Heart right ventricle (tissue), 16 donors: ENCODE results near the gene MYEOV. TPM values are rescaled to one million over a fixed set of nuclear protein-coding genes. Genes with fewer than 3 reads are reported as not detected.

Source experiments
- ATAC-seq, 8 donors: fragments of 200-7000 bp; cut with Tn5 transposase; one replicate each; pipeline ENCODE4 v1.9.1; 2020; ENCODE audit warnings: mild to moderate bottlenecking in 8 of 8, moderate library complexity in 8 of 8, moderate number of reproducible peaks in 1 of 8
- DNase-seq, 2 donors: peaks; one replicate each; pipeline ENCODE4 v3.0.0-alpha.2; 2020
- H3K27ac ChIP-seq, 10 donors: fragments of 200-600 bp; sonication (generic) in 2 of 10; one replicate each; pipeline versions ENCODE4 v1.5.0 to v1.8.0; 2020 to 2022; ENCODE audit warnings: mild to moderate bottlenecking in 3 of 10
- H3K27me3 ChIP-seq, 7 donors: fragments of 200-600 bp; one replicate each; pipeline ENCODE4 v1.8.0; 2021 to 2022; ENCODE audit warnings: mild to moderate bottlenecking in 2 of 7
- H3K36me3 ChIP-seq, 9 donors: fragments of 200-600 bp; sonication (generic) in 1 of 9; one replicate each; pipeline versions ENCODE4 v1.5.0 to v1.8.0; 2020 to 2022; ENCODE audit warnings: mild to moderate bottlenecking in 2 of 9
- H3K4me1 ChIP-seq, 9 donors: fragments of 200-600 bp; sonication (generic) in 1 of 9; one replicate each; pipeline versions ENCODE4 v1.5.0 to v1.8.0; 2020 to 2022; ENCODE audit warnings: mild to moderate bottlenecking in 4 of 9
- H3K4me3 ChIP-seq, 10 donors: fragments of 200-600 bp; sonication (generic) in 2 of 10; one replicate each; pipeline versions ENCODE4 v1.5.0 to v1.8.0; 2020 to 2022; ENCODE audit warnings: mild to moderate bottlenecking in 7 of 10, moderate library complexity in 2 of 10
- H3K9me3 ChIP-seq, 11 donors: fragments of 200-600 bp in 10 of 11; sonication (generic) in 2 of 11; one replicate each; pipeline versions ENCODE4 v1.5.0 to v1.8.0; 2013 to 2022; ENCODE audit warnings: mild to moderate bottlenecking in 2 of 11, control low read depth in 1 of 11, moderate library complexity in 1 of 11
- WGBS, 2 donors: extraction: QIAGEN DNeasy Blood & Tissue Kit; methylation state at CpG; one replicate each; pipeline ENCODE4 v1.1.7; 2013; ENCODE audit warnings: inconsistent platforms in 1 of 2; 5-methylcytosine and 5-hydroxymethylcytosine counted together
- intact Hi-C, 10 donors: fragments of 100-400 bp; cut with DNase I; formaldehyde crosslinking; loops; one replicate each; pipeline versions ENCODE4 v1.11.1 to v1.14.2; 2022
- polyA plus RNA-seq, 2 donors: library from polyadenylated mRNA; stranded (reverse); fragments of 200-250 nt; gene quantifications; one replicate each; pipeline ENCODE4 v1.2.3, GENCODE V29; 2013
- total RNA-seq, 10 donors: library from RNA; stranded (reverse); fragmentation: NEBNext Ultra II Directional in 3 of 10; extraction: Animal tissue kit (Norgen Biotek cat#: 25700) in 3 of 10; gene quantifications; one replicate each; pipeline versions ENCODE4 v1.2.1 to v1.2.4, GENCODE V29; 2021 to 2023
- TF ChIP-seq, protein P1 (sequence below), 9 donors: fragments of 200-600 bp; sonication (generic) in 2 of 9; IDR thresholded peaks; one replicate each; pipeline versions ENCODE4 v1.5.0 to v1.8.0; 2021 to 2022; ENCODE audit warnings: antibody characterized with exemption in 9 of 9, mild to moderate bottlenecking in 5 of 9, moderate library complexity in 1 of 9
- donor health status: Arrhythmogenic right ventricular cardiomyopathy.
- donor health status: ischemic (EF 13 %, LVEDD 7.1; RV severe dilation, severe dysfunction).
- donor health status: healthy with polysubstance abuse.
- donor health status: DM: no; HTN: yes; CAD: no.
- donor health status: DM: no; HTN: no; CAD: no.
- donor health status: ischemic (EF 25% LVEDD 6.9; RV normal size, moderate dysfunction).
- donor health status: ischemic (EF 25% LVEDD 5.7; RV mildly dilated, moderate dysfunction).
- donor health status: healthy.
- donor health status: DM: yes; HTN: yes; CAD: no.
- donor health status: Ischemic cardiomyopathy.
- donor health status: ischemic (EF 35%, LVEDD 5.7; RV mildly dilated, moderate dysfunction).
- donor health status: nonischemic (EF 11% LVEDD 7.7; RV severe dilation, severe dysfunction).
- donor health status: DM: yes; HTN: yes; CAD: no.
- donor health status: PGD.
- donor health status: ischemic (EF 29% LVEDD 5.4; RV normal size, mild dysfunction).
- donor health status: nonischemic (EF 23%, LVEDD 6.1; RV moderate dilation, normal function).

The MYEOV gene
- total and polyA plus RNA-seq, 12 donors, result 0.07 TPM; not detected in 11

DNA sequence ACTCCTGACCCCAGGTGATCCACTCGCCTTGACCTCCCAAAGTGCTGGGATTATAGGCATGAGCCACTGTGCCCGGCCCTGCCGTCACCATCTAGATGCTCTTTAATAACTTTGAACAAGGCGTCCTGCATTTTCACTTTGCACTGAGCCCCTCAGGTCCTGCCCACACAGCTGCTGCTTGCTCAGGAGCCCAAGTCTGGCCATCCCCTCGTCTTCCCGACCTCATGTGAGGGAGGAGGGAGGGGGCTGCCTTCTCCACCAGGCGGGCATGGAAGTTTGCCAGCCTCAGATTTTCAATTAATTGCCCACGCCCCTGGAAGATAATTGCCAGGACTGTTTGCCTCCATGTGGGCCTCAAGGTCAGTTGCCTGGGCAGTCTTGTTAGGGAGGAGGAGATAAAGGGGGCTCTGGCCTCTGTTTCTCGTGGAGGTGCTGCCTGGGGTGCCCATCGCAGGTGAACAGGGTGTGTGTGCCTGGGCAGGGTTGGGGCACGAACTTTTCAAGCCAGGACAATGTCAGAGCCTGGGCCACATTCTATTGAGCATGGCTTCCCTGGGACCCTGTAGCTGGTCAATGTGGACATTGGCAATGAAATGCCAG, 27.9 kb upstream of the MYEOV start:
- Histone ChIP-seq H3K9me3 (no peaks in the 10 kb centered on the region), H3K27me3 (no peaks in the 10 kb centered on the region), H3K27ac (no peak overlapping the region), H3K4me1 (peaks cover 5 to 46% (median 15%) of the 10 kb centered on the region in 9 donors), H3K36me3 (no peaks in the 10 kb centered on the region), H3K4me3 (no peak overlapping the region)
- WGBS, 2 donors, result 94 to 96% methylated on average over 11 of the region's 11 CpGs
- ATAC-seq (no peak), DNase-seq (no peak)
- TF ChIP-seq, protein P1, sequence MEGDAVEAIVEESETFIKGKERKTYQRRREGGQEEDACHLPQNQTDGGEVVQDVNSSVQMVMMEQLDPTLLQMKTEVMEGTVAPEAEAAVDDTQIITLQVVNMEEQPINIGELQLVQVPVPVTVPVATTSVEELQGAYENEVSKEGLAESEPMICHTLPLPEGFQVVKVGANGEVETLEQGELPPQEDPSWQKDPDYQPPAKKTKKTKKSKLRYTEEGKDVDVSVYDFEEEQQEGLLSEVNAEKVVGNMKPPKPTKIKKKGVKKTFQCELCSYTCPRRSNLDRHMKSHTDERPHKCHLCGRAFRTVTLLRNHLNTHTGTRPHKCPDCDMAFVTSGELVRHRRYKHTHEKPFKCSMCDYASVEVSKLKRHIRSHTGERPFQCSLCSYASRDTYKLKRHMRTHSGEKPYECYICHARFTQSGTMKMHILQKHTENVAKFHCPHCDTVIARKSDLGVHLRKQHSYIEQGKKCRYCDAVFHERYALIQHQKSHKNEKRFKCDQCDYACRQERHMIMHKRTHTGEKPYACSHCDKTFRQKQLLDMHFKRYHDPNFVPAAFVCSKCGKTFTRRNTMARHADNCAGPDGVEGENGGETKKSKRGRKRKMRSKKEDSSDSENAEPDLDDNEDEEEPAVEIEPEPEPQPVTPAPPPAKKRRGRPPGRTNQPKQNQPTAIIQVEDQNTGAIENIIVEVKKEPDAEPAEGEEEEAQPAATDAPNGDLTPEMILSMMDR (IDR thresholded peaks at IDR 0.05), result no peak
- intact Hi-C loops, result no loop called here

DNA sequence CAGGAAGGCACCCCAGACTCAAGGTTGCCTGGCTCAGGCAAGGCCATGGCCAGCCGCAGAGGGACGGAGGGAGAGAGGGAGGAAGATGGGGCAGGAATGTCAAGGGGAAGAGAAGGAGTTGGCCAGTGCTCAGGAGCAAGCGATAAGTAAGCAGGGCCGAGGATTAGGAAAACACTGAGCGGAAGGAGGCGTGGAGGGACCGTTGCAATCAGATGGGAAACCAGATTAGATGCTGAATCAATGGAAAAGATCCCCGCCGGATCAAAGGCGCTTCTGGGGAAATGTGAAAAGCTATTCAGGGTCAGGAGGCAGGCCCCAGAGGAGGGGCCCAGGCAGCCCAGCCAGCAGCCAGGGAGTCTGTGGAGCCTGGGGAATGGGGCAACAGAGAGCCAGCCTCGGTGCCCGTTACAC, 26.6 kb upstream of the MYEOV start:
- Histone ChIP-seq H3K9me3 (no peaks in the 10 kb centered on the region), H3K27me3 (no peaks in the 10 kb centered on the region), H3K27ac (peak overlapping the region in 2 of 10 donors; percentile 46 to 58), H3K36me3 (no peaks in the 10 kb centered on the region), H3K4me1 (peaks cover 5 to 46% (median 15%) of the 10 kb centered on the region in 9 donors), H3K4me3 (no peak overlapping the region)
- DNase-seq (no peak), ATAC-seq (peak in 5 of 8 donors; percentile 22 to 47 (median 40))
- intact Hi-C loops, result no loop called here
- WGBS, 2 donors, result 45 to 57% methylated on average over 12 of the region's 12 CpGs
- TF ChIP-seq, protein P1 (IDR thresholded peaks at IDR 0.05), result no peak

DNA sequence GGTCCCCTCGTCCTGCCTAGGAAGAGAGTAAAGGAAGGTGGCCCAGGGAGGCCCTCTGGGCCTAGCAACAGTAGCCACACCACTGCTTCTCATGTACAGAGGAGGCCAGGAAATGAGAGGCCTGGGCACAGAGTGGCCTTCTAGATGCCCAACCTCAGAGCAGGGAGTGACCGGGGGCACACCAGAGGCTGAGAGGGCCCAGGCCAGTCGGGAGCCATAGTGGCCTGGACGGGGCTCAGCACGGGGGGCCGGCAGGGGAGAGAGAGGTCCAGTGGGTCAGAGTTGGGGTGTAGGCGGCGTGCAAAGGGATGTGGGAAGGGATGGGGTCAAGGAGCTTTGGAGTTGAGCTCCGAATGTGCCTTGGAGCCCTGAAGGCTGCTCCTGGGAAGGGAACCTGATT, 25.0 kb upstream of the MYEOV start:
- DNase-seq (no peak), ATAC-seq (no peak)
- Histone ChIP-seq H3K36me3 (no peaks in the 10 kb centered on the region), H3K4me3 (no peak overlapping the region), H3K9me3 (no peaks in the 10 kb centered on the region), H3K4me1 (peaks cover 5 to 41% (median 14%) of the 10 kb centered on the region in 9 donors), H3K27ac (peak overlapping the region in 3 of 10 donors; percentile 28 to 55 (median 46)), H3K27me3 (no peaks in the 10 kb centered on the region)
- WGBS, 2 donors, result 96 to 98% methylated on average over 9 of the region's 9 CpGs
- TF ChIP-seq, protein P1 (IDR thresholded peaks at IDR 0.05), result no peak
- intact Hi-C loops, result no loop called here

DNA sequence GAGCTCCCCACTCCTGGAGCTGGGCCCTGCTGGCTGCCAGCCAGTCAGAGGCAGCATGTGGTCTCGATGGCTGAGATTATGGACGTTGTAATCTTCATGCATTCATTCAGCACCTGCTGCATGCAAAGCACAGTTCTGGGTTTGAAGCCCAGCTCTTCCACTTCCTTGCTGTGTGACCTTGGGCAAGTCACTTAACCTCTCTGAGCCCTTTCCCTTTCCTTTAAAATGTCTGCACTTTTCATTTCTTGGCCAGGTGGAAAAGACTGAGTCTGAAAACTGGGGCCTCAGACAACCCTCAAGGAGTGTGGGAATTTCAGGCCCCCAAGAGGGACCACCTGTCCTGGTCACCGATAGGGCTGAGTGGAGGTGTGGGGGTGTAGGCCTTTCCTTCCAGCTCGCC, 24.6 kb upstream of the MYEOV start:
- no peak overlapping the region for H3K27ac ChIP-seq
- ATAC-seq, result no peak
- no peaks in the 10 kb centered on the region for H3K36me3 ChIP-seq
- TF ChIP-seq, protein P1 (IDR thresholded peaks at IDR 0.05), result no peak
- 67 to 76% methylated on average over 4 of the region's 4 CpGs for WGBS, 2 donors
- H3K27me3 ChIP-seq, result no peaks in the 10 kb centered on the region
- DNase-seq, result no peak
- H3K4me3 ChIP-seq, result no peak overlapping the region
- peaks cover 5 to 36% (median 11%) of the 10 kb centered on the region in 9 donors for H3K4me1 ChIP-seq
- no peaks in the 10 kb centered on the region for H3K9me3 ChIP-seq
- intact Hi-C loops, result no loop called here
